NCI-H446 treated with DMSO at 0.1 percent for 48 hours (cell line): ENCODE data around the gene HBG2.

Source experiments
- DNase-seq: peaks from one replicate; lab custom pipeline; 2025; lab: John Stamatoyannopoulos, UW

Gene HBG2

DNA sequence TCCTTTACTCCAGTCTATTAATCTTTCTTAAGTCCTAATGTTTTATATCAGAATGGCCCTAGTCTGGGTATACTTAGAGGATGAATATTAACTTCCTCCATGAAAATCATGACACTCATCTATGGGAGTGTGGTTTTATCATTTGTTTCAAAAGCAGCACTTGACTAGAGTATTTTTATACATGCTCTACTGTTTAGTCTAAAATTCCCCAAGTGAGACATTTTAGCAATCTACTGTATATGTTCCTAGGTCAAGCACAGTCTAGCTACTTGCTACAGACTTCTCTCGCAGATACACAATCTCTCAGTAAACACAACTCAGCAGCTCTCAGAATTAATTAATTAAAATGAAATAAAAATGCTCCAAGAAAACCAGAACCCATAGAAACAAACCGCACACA lies 24.8 kb downstream of the HBG2 start:
- DNase-seq, result no peak

DNA sequence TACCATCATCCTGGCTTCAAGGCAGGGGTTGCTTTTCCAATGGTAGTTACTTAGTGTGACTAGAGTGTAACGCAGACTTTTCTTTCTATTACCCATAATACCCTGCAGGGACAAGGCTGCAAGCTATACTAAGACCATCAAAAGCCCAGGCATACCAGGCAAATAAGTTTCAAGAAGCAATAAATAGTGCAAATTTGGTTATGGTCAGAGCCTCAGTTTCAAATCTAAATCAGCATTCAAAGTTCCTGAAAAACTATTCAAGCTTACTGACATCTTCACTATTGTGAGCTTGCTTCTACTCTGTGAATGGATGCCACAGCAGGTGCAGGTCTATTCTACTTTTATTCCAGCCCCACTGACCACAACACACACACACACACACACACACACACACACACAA lies 25.2 kb downstream of the HBG2 start:
- DNase-seq, result no peak

DNA sequence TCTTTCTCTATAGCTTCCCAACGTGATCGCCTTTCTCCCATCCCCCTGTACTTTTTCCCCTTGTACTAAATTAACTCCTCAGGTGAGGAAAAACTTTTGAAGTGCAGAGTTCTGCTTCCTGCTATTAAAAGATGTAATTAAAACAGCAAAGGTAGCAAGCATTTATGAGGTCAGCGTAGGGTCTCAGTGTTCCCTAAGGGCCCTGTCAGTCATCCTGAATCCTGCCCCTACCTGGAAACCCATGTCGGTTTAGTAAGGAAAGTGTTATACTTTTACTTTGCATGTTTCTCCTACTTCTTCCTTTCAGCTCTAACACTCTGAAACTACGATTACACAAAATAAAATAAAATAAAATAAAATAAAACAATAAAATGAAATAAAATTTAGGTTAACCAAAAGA lies 26.5 kb downstream of the HBG2 start:
- DNase-seq, result no peak

DNA sequence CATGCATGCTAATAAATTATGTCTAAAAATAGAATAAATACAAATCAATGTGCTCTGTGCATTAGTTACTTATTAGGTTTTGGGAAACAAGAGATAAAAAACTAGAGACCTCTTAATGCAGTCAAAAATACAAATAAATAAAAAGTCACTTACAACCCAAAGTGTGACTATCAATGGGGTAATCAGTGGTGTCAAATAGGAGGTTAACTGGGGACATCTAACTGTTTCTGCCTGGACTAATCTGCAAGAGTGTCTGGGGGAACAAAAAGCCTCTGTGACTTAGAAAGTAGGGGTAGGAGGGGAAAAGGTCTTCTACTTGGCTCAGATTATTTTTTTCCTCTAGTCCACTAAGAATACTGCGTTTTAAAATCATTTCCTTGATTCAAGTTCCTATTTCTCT lies 26.9 kb downstream of the HBG2 start:
- no peak for DNase-seq

DNA sequence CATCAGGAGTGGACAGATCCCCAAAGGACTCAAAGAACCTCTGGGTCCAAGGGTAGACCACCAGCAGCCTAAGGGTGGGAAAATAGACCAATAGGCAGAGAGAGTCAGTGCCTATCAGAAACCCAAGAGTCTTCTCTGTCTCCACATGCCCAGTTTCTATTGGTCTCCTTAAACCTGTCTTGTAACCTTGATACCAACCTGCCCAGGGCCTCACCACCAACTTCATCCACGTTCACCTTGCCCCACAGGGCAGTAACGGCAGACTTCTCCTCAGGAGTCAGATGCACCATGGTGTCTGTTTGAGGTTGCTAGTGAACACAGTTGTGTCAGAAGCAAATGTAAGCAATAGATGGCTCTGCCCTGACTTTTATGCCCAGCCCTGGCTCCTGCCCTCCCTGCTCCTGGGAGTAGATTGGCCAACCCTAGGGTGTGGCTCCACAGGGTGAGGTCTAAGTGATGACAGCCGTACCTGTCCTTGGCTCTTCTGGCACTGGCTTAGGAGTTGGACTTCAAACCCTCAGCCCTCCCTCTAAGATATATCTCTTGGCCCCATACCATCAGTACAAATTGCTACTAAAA lies 27.8 kb downstream of the HBG2 start, which contains the start of gene HBB:
Gene HBB (minus strand): TSS at position 340 of the 579 bp plus-strand sequence. CDS start 50 bp downstream, at position 290.
- DNase-seq, result peak; percentile 66

DNA sequence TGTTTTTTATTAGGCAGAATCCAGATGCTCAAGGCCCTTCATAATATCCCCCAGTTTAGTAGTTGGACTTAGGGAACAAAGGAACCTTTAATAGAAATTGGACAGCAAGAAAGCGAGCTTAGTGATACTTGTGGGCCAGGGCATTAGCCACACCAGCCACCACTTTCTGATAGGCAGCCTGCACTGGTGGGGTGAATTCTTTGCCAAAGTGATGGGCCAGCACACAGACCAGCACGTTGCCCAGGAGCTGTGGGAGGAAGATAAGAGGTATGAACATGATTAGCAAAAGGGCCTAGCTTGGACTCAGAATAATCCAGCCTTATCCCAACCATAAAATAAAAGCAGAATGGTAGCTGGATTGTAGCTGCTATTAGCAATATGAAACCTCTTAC lies 29.1 kb downstream of the HBG2 start:
- DNase-seq, result no peak

DNA sequence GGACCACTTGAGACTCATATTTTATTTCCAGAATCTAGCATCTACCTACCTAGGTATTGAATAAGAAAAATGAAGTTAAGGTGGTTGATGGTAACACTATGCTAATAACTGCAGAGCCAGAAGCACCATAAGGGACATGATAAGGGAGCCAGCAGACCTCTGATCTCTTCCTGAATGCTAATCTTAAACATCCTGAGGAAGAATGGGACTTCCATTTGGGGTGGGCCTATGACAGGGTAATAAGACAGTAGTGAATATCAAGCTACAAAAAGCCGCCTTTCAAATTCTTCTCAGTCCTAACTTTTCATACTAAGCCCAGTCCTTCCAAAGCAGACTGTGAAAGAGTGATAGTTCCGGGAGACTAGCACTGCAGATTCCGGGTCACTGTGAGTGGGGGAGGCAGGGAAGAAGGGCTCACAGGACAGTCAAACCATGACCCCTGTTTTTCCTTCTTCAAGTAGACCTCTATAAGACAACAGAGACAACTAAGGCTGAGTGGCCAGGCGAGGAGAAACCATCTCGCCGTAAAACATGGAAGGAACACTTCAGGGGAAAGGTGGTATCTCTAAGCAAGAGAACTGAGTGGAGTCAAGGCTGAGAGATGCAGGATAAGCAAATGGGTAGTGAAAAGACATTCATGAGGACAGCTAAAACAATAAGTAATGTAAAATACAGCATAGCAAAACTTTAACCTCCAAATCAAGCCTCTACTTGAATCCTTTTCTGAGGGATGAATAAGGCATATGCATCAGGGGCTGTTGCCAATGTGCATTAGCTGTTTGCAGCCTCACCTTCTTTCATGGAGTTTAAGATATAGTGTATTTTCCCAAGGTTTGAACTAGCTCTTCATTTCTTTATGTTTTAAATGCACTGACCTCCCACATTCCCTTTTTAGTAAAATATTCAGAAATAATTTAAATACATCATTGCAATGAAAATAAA lies 29.8 kb downstream of the HBG2 start:
- no peak for DNase-seq

DNA sequence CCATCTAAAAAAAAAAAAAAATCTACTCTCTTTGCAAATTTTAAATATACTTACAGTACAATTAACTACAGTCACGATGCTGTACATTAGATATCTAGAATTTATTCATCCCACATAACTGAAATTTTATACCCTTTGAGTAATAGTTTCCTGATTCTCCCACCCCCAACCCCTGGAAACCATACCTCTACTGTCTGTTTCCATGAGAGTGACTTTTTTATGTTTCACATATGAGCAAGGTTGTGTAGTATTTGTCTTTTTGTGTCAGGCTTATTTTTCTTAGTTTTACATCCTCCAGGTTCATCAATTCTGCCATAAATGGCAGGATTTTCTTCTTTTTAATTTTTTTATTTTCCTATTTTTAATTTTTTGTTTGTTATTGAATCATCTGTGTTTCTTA lies 30.9 kb downstream of the HBG2 start:
- DNase-seq, result no peak

DNA sequence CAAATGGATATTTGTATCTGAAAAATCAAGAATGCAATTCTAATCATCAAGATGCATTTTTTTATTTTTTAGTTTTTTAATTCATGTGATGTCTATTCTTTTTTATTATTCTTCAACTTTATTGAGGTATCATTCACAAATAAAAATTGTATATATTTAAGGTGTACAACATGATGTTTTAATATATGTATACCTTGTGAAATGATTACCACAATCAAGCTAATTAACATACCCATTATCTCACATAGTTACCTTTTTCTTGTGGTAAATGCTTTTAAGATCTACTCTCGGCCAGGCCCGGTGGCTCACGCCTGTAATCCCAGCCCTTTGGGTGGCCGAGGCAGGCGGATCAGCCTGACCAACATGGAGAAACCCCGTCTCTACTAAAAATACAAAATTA lies 31.4 kb downstream of the HBG2 start:
- no peak for DNase-seq

DNA sequence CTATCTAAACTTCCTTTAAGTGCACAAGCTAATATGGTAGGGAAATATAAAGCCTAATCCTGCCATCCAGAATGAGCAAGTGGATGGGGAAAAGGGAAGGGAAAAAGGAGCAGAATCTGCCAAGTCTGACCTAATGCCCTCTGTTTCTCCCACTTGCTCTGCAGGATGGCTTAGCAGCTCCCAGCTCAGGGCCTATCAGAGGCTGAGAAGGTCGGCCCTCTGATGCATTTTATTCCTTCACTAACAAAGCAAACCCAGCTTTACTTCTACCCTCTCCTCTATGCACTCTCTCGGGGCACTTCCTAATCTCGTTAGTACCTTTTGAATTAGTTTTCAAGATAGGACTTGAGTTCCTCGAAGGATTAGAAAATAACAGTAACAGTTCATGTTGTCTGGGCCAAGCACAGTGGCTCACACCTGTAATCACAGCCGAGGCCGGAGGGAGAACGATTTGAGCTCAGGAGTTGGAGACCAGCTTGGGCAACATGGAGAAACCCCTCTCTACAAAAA lies 44.1 kb downstream of the HBG2 start:
- DNase-seq, result no peak

DNA sequence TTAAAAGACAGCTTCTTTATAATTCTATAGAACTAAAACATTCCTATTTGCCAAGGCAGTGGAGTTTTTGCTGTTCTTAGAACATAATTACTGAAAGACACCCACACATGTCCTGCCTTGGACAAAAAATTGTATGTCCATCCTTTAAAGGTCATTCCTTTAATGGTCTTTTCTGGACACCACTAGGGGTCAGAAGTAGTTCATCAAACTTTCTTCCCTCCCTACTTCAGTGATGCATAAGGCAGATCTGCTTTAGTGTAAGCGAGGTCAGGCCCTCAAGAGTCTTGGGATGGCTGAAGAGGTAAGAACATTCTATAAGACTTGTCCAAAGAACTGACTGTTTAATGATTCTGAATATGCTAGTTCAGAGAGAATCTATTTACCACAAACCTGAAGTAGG lies 49.8 kb downstream of the HBG2 start:
- no peak for DNase-seq

DNA sequence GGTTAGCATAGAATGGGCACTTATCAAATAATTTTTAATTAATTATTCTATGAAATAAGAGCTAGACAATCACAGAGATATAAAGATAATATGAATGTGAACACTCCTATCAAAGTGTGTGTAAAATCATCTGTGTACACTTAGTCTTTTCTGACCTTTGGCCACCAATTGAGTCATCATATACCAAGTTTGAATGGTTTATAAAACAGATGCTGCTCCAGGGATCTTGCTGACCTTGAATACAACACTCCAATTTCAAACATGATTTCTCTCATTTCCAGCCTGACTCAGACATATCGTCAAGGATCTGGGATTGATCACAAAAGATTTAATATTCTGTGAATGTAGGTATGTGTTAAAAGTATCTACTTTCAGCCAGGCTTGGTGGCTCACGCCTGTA lies 51.2 kb downstream of the HBG2 start:
- no peak for DNase-seq
